Measurements from ENCODE around the gene IL1RAP.

Gene IL1RAP

GRCh38 chr3:190562866-190563510, 49.1 kb downstream of the IL1RAP start:
- TF ChIP-seq CTCF (IDR thresholded peaks at IDR 0.05; ENCODE audit: low read depth, low read length), result no peak
- H3K4me3 ChIP-seq (ENCODE audit: low read depth, low read length), result no peak overlapping the region

- H3K4me3 ChIP-seq (ENCODE audit: low read depth, low read length), result no peak overlapping the region
- no peak for TF ChIP-seq CTCF (IDR thresholded peaks at IDR 0.05; ENCODE audit: low read depth, low read length)
These were observed 50.3 kb downstream of the IL1RAP start for GRCh38 chr3:190564175-190564574.

- H3K4me3 ChIP-seq (ENCODE audit: low read depth, low read length), result no peak overlapping the region
- no peak for TF ChIP-seq CTCF (IDR thresholded peaks at IDR 0.05; ENCODE audit: low read depth, low read length)
These were observed 52.4 kb downstream of the IL1RAP start for GRCh38 chr3:190566043-190566933.

GRCh38 chr3:190568036-190568435, 54.2 kb downstream of the IL1RAP start:
- no peak overlapping the region for H3K4me3 ChIP-seq (ENCODE audit: low read depth, low read length)

GRCh38 chr3:190574473-190574872, 60.6 kb downstream of the IL1RAP start:
- no peak for TF ChIP-seq CTCF (IDR thresholded peaks at IDR 0.05; ENCODE audit: low read depth, low read length)
- no peak overlapping the region for H3K4me3 ChIP-seq (ENCODE audit: low read depth, low read length)

More at GRCh38 chr3:190568036-190568435, 54.2 kb downstream of the IL1RAP start:
- TF ChIP-seq CTCF (IDR thresholded peaks at IDR 0.05; ENCODE audit: low read depth, low read length), result no peak

- TF ChIP-seq CTCF (IDR thresholded peaks at IDR 0.05; ENCODE audit: low read depth, low read length), result no peak
These were observed 61.7 kb downstream of the IL1RAP start for GRCh38 chr3:190575437-190576185.

More at GRCh38 chr3:190575437-190576185, 61.7 kb downstream of the IL1RAP start:
- no peak overlapping the region for H3K4me3 ChIP-seq (ENCODE audit: low read depth, low read length)

Measured in WI38 (cell line).